Measurements from ENCODE around the gene ABCD2. TPM values are rescaled to one million over a fixed set of nuclear protein-coding genes. Genes with fewer than 3 reads are reported as not detected.
"Not testable (repeated sequence)": the region's sequence is repeated elsewhere in the genome, so short reads cannot be mapped to it uniquely, and the experiment has no call there.

ABCD2 gene
- total RNA-seq, 1 donor from 2014 or later, result 0.70 TPM

GRCh38 chr12:39553476-39553875, 66.1 kb downstream of the ABCD2 start:
- no peaks in the 10 kb centered on the region for H3K4me1 Mint-ChIP-seq
- peaks cover 7% of the 10 kb centered on the region for H3K36me3 Mint-ChIP-seq (ENCODE audit: low read depth)
- DNase-seq (ENCODE audit: low read depth, low spot score), result no peak
- H3K9me3 Mint-ChIP-seq, result peaks cover 8% of the 10 kb centered on the region
- TF ChIP-seq CTCF (conservative IDR thresholded peaks at IDR 0.05), result no peak
- no peak overlapping the region for H3K4me3 Mint-ChIP-seq
- H3K27me3 Mint-ChIP-seq (ENCODE audit: low read depth), result no peaks in the 10 kb centered on the region
- no peak overlapping the region for H3K27ac Mint-ChIP-seq (ENCODE audit: unreplicated experiment)

GRCh38 chr12:39544211-39544610, 75.4 kb downstream of the ABCD2 start:
- not testable (repeated sequence) for H3K4me1 Mint-ChIP-seq; DNase-seq (ENCODE audit: low read depth, low spot score); H3K27ac Mint-ChIP-seq (ENCODE audit: unreplicated experiment); H3K9me3 Mint-ChIP-seq; H3K27me3 Mint-ChIP-seq (ENCODE audit: low read depth); H3K4me3 Mint-ChIP-seq; H3K36me3 Mint-ChIP-seq (ENCODE audit: low read depth)

GRCh38 chr12:39541471-39541870, 78.1 kb downstream of the ABCD2 start:
- DNase-seq (ENCODE audit: low read depth, low spot score), result no peak
- no peaks in the 10 kb centered on the region for H3K4me1 Mint-ChIP-seq
- H3K27me3 Mint-ChIP-seq (ENCODE audit: low read depth), result no peaks in the 10 kb centered on the region
- no peak overlapping the region for H3K27ac Mint-ChIP-seq (ENCODE audit: unreplicated experiment)
- no peak overlapping the region for H3K4me3 Mint-ChIP-seq
- no peaks in the 10 kb centered on the region for H3K36me3 Mint-ChIP-seq (ENCODE audit: low read depth)
- TF ChIP-seq CTCF (conservative IDR thresholded peaks at IDR 0.05), result no peak
- peaks cover 2% of the 10 kb centered on the region for H3K9me3 Mint-ChIP-seq

- H3K36me3 Mint-ChIP-seq (ENCODE audit: low read depth), result no peaks in the 10 kb centered on the region
- no peaks in the 10 kb centered on the region for H3K4me1 Mint-ChIP-seq
- no peak overlapping the region for H3K4me3 Mint-ChIP-seq
- no peak overlapping the region for H3K27ac Mint-ChIP-seq (ENCODE audit: unreplicated experiment)
- TF ChIP-seq CTCF (conservative IDR thresholded peaks at IDR 0.05), result no peak
- peaks cover 2% of the 10 kb centered on the region for H3K9me3 Mint-ChIP-seq
- DNase-seq (ENCODE audit: low read depth, low spot score), result no peak
- no peaks in the 10 kb centered on the region for H3K27me3 Mint-ChIP-seq (ENCODE audit: low read depth)
Measured at GRCh38 chr12:39538679-39539104, 80.9 kb downstream of the ABCD2 start.

GRCh38 chr12:39533951-39534350, 85.7 kb downstream of the ABCD2 start:
- no peaks in the 10 kb centered on the region for H3K27me3 Mint-ChIP-seq (ENCODE audit: low read depth)
- H3K27ac Mint-ChIP-seq (ENCODE audit: unreplicated experiment), result no peak overlapping the region

GRCh38 chr12:39532448-39532847, 87.2 kb downstream of the ABCD2 start:
- Mint-ChIP-seq H3K4me3 (no peak overlapping the region), H3K4me1 (no peaks in the 10 kb centered on the region), H3K36me3 (ENCODE audit: low read depth) (peaks cover under 1% of the 10 kb centered on the region), H3K27me3 (ENCODE audit: low read depth) (no peaks in the 10 kb centered on the region), H3K27ac (ENCODE audit: unreplicated experiment) (no peak overlapping the region), H3K9me3 (peaks cover under 1% of the 10 kb centered on the region)
- no peak for DNase-seq (ENCODE audit: low read depth, low spot score)
- no peak for TF ChIP-seq CTCF (conservative IDR thresholded peaks at IDR 0.05)

More at GRCh38 chr12:39533951-39534350, 85.7 kb downstream of the ABCD2 start:
- H3K4me1 Mint-ChIP-seq, result no peaks in the 10 kb centered on the region
- H3K9me3 Mint-ChIP-seq, result no peaks in the 10 kb centered on the region
- H3K36me3 Mint-ChIP-seq (ENCODE audit: low read depth), result no peaks in the 10 kb centered on the region
- TF ChIP-seq CTCF (conservative IDR thresholded peaks at IDR 0.05), result no peak
- H3K4me3 Mint-ChIP-seq, result no peak overlapping the region
- DNase-seq (ENCODE audit: low read depth, low spot score), result no peak

All from neural crest cell (in vitro differentiated cells).